ENCODE measurements around the gene TMEM101.

DNA sequence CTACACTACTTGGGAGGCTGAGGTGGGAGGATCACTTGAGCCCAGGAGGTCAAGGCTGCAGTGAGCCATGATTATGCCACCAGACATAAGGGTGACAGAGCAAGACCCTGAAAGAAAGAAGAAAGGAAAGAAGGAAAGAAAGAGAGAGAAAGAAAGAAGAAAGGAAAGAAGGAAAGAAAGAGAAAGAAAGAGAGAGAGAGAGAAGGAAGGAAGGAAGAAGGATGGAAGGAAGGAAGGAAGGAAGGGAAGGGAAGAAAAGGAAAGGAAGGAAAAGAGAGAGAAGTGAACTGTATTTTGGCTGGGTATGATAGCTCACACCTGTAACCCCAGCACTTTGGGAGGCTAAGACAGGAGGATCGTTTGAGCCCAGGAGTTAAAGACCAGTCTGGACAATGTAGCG, 36.7 kb downstream of the TMEM101 start:
- no peak for TF ChIP-seq ELF4 (IDR thresholded peaks at IDR 0.05)
- TF ChIP-seq LEF1 (IDR thresholded peaks at IDR 0.05; ENCODE audit: borderline replicate concordance) = no peak

Measured in HEK293T (cell line).